ENCODE data around the gene EXOC4. TPM values are rescaled to one million over a fixed set of nuclear protein-coding genes. Genes with fewer than 3 reads are reported as not detected.
A peak's percentile ranks its signal among the peaks of the same experiment; 100 is the strongest.
"Not testable (repeated sequence)": the region's sequence is repeated elsewhere in the genome, so short reads cannot be mapped to it uniquely, and the experiment has no call there.

EXOC4 gene
- total RNA-seq, 4 donors from 2014 or later: 52.4 to 82.2 (median 67.0) TPM

- WGBS, 2 donors: 36% methylated on average over 4 of the region's 4 CpGs
- no peak overlapping the region for H3K4me3 ChIP-seq (ENCODE audit: low read depth, poor library complexity, severe bottlenecking)
- TF ChIP-seq CTCF (IDR thresholded peaks at IDR 0.05) (no peak), POLR2A (IDR thresholded peaks at IDR 0.05) (no peak)
- intact Hi-C loops (cut with DNase I; ENCODE audit: low total_unique reads): no loop called here
- peak in 1 of 2 donors; percentile 19 for DNase-seq (ENCODE audit: low spot score in 2 of 2)
These were observed 519.0 kb downstream of the EXOC4 start for GRCh38 chr7:133771788-133772419.

GRCh38 chr7:133773601-133774000 is 520.7 kb downstream of the EXOC4 start:
- 81 to 98% methylated on average over 3 of the region's 3 CpGs for WGBS, 2 donors
- H3K4me3 ChIP-seq (ENCODE audit: low read depth, poor library complexity, severe bottlenecking): no peak overlapping the region
- no peak for TF ChIP-seq CTCF (IDR thresholded peaks at IDR 0.05)
- no peak for TF ChIP-seq POLR2A (IDR thresholded peaks at IDR 0.05)
- no peak for DNase-seq (ENCODE audit: low spot score in 2 of 2)
- intact Hi-C loops (cut with DNase I; ENCODE audit: low total_unique reads): no loop called here

- H3K4me3 ChIP-seq (ENCODE audit: low read depth, poor library complexity, severe bottlenecking): no peak overlapping the region
- TF ChIP-seq POLR2A (IDR thresholded peaks at IDR 0.05): no peak
- TF ChIP-seq CTCF (IDR thresholded peaks at IDR 0.05): no peak
- DNase-seq (ENCODE audit: low spot score in 2 of 2): no peak
- WGBS, 2 donors: 91 to 95% methylated on average over 4 of the region's 4 CpGs
- intact Hi-C loops (cut with DNase I; ENCODE audit: low total_unique reads): no loop called here
These were observed 522.3 kb downstream of the EXOC4 start for GRCh38 chr7:133775201-133775600.

- no peak for DNase-seq (ENCODE audit: low spot score in 2 of 2)
- intact Hi-C loops (cut with DNase I; ENCODE audit: low total_unique reads): no loop called here
- 75 to 78% methylated on average over 3 of the region's 3 CpGs for WGBS, 2 donors
- TF ChIP-seq POLR2A (IDR thresholded peaks at IDR 0.05): no peak
- no peak for TF ChIP-seq CTCF (IDR thresholded peaks at IDR 0.05)
- no peak overlapping the region for H3K4me3 ChIP-seq (ENCODE audit: low read depth, poor library complexity, severe bottlenecking)
These were observed 523.4 kb downstream of the EXOC4 start for GRCh38 chr7:133776266-133776665.

- TF ChIP-seq POLR2A (IDR thresholded peaks at IDR 0.05) (no peak), CTCF (IDR thresholded peaks at IDR 0.05) (no peak)
- no peak for DNase-seq (ENCODE audit: low spot score in 2 of 2)
- no peak overlapping the region for H3K4me3 ChIP-seq (ENCODE audit: low read depth, poor library complexity, severe bottlenecking)
- intact Hi-C loops (cut with DNase I; ENCODE audit: low total_unique reads): no loop called here
- WGBS, 2 donors: 76 to 77% methylated on average over 4 of the region's 4 CpGs
These were observed 524.8 kb downstream of the EXOC4 start for GRCh38 chr7:133777701-133778100.

- no peak for DNase-seq (ENCODE audit: low spot score in 2 of 2)
- intact Hi-C loops (cut with DNase I; ENCODE audit: low total_unique reads): no loop called here
- WGBS, 2 donors: 95 to 96% methylated on average over 5 of the region's 5 CpGs
- TF ChIP-seq POLR2A (IDR thresholded peaks at IDR 0.05) (no peak), CTCF (IDR thresholded peaks at IDR 0.05) (no peak)
- H3K4me3 ChIP-seq (ENCODE audit: low read depth, poor library complexity, severe bottlenecking): no peak overlapping the region
These were observed 525.6 kb downstream of the EXOC4 start for GRCh38 chr7:133778472-133778871.

GRCh38 chr7:133779538-133779937 is 526.7 kb downstream of the EXOC4 start:
- 98% methylated on average over 4 of the region's 4 CpGs for WGBS, 2 donors
- DNase-seq (ENCODE audit: low spot score in 2 of 2); H3K4me3 ChIP-seq (ENCODE audit: low read depth, poor library complexity, severe bottlenecking); intact Hi-C loops (cut with DNase I; ENCODE audit: low total_unique reads): not testable (repeated sequence)

Data from lower leg skin (tissue), 4 donors.